Right lung (tissue), 5 donors: Measurements from ENCODE around the gene PLEKHH1. TPM values are rescaled to one million over a fixed set of nuclear protein-coding genes. Genes with fewer than 3 reads are reported as not detected.

Experiments used
- DNase-seq, 2 donors: peaks; one replicate each; pipeline ENCODE4 v3.0.0-alpha.2; 2013
- polyA plus RNA-seq, 5 donors: library from polyadenylated mRNA; unstranded; fragments of 120-200 nt; gene quantifications; one replicate each; pipeline versions ENCODE4 v1.2.1 to v1.2.3, GENCODE V29; 2013; ENCODE audit warnings: inconsistent platforms in 1 of 5, low replicate concordance in 1 of 5; ENCODE audit not compliant: insufficient read length in 5 of 5, insufficient read depth in 1 of 5

The PLEKHH1 gene
- polyA plus RNA-seq, 5 donors = 8.5 to 17.0 (median 11.9) TPM

DNA sequence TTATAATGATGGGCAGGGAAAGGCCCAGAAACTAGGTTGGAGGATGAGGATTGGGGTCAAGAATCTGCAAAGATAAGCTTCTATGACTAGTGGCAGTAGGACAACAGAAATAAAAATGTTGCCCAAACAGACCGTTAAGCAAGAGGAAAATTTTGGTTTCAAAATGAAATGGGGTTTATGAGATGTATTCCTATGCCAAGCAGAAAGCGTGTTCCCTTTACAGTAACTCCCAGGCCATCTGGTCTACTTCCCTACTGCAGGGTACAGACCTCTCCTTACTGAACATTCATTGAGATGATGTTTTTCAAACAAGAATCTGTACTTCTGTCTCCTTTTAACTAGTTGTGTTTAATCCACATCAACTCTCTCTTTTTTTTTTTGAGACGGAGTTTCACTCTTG is 24.1 kb upstream of the PLEKHH1 start:
- no peak for DNase-seq

DNA sequence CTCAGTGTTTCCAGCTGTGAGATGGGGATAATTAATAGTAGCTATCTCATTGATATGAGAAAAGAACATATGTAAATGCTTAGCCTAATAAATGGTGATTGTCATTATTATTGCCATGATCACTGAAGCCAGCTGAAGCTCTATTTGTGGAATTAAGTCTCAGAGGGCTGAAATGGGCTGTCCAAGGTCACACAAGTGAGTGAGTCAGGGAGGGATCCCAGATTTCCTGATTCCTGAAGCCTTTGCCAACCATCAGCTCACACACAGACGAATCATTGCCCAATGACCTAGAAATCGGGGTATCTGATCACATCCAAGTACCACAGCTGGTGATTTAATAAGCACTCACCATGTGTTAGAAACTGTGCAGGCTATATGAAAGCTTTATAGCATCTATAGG is 23.0 kb upstream of the PLEKHH1 start:
- no peak for DNase-seq

- no peak for DNase-seq
These were observed 22.3 kb upstream of the PLEKHH1 start for GRCh38 chr14:67510836-67511235.

DNA sequence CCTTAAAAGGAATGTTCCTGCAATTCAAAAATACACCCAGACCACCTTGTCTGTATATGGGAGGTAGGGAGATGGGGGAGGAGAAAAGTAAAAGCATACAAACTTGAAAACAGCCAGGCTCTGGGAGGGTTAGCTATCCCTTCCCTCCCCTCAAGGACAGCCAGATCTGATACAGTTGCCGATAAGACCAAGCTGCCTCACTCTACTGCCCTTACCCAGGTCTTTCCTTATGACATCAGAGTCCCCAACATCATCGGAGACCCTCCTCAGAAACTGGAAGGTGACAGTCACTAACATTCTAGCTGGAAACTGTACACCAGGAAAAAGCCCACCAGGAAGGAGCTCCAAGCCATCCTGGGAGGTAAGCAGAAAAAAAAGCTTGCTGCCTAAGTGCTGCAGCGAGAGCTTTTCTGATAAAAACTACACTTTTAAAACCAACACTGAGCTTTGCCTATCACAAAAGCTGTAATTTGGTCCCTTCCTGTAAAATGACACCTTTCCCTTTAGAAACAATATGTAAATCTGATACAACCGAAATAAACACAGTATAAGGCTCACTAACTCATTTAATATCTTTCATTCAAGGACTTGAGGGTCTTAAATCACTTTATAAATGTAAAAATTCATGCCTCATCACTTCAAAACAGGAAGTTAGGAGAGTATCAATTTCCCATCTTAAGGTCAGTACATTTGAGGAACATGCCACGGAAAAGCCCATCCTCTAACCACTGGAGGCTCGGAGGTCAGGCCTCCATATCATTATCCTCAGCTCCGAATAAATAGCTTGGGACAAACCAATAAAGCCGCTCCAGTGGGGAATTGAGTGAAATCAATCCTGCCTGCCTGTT is 20.4 kb upstream of the PLEKHH1 start:
- DNase-seq = no peak

DNA sequence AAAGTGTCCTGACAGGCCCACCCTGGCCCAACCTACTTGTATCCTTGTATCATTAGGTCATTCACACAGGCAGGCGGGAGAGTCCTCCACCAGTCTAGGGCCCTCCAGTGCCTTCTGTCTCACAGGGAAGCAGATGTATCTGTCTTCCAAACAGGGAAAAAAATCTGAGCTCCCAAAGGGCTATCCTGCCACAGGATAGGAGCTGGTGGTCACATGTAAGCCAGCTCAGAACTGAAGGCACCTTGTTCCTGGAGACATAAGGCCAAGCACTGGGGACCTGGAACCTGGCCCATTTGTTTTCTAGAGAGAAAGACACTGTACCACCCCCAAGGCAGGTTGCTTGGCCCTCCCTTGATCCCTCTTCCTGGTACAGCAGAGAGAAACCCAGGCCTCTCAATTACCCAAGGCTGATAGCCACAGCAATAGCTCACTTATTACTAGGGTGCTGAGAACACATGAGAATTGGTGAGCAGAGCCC is 19.4 kb upstream of the PLEKHH1 start:
- no peak for DNase-seq

DNA sequence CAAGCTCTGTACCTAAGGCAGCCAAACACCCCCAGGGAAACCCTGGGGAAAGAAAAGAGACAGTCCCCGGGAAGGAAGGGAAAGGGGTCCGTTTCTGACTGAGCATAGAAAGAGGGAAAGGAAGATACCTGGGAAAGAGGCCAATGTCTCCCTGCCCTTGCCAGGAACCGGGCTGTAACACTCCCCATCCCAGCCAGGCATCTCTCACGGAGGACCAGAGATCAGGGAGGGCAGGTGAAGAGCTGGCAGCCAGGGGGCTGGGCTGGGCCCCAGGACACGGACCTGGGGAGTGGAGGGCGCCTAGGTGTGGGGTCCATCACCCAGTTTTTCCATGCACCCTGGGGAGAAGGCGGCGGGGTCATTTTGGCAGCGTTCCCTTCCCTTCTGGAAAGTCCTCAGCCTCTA is 18.9 kb upstream of the PLEKHH1 start:
- DNase-seq = no peak

DNA sequence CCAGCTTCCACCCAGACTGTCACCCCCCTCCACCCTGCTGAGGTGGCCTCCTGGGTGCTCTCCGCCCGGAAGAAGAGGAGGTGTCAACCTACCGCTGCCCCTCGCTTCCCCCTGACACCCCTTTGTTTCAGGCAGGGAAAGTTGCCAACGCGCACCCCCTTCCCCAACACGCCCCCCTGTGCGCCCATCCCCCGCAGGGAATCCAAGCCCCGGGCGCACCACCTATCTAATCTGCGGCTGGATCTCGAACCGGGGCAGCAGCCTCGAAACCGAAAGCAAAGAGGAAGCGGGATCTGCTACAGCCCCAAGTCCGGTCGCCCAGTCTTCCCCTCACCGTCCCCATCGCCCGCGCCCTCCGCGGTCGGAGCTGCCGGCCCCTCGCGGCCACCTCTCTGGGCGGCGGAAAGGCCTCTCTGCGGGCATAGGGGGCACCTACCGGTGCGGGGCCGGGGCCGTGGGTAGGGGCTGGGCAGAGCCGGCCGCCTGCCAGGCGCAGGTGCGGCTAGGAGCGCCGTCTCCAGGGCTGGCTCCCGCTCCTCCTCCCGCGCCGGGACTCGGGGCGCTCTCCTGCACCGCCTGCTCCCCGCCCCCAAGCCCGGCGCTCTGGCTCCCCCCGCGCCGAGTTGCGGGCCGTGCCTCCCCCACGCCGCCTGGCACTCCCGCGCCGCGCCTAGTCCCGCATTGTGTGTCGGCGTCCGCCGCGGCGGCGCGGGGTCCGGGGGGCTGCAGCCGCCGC is 18.3 kb upstream of the PLEKHH1 start:
- no peak for DNase-seq

- no peak for DNase-seq
These were observed 17.6 kb upstream of the PLEKHH1 start for GRCh38 chr14:67515386-67516079.

DNA sequence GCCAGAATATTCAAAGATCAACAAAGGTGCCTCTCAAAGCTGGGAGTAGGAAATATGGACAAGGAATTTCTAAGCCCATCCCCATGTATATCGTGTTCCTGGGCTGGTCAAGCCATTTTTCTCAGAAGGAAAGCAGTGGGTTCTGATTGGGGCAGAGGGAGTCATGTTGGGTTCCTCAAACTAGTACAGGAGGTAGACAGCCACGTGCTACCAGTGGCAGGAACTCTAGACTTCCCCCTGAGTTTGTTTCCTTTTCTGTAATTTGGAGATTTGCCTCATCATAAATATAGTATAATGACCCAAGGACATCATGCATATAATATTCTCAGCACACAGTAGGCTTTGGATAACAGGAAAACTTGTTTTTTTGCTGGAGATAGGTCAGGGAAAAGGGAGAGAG is 16.4 kb upstream of the PLEKHH1 start:
- DNase-seq = no peak

GRCh38 chr14:67517083-67517482 is 16.0 kb upstream of the PLEKHH1 start:
- no peak for DNase-seq

DNA sequence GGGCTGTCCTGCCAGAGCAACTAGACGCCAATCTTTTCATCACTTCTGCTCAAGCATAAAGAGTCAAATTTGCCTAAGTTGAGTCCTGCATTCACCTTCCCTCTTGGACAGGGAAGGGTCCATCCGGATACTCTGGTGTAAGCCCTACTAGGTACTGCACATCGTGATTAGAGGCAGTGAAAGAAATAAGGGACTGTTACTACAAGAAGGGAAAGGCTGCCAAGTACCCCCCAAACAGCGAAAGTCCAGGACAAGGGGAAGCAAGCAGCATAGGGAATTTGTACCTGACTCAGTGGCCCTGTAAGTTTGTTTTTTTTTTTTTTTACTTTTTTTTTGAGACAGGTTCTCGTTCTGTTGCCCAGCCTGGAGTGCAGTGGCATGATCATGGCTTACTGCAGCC is 13.7 kb upstream of the PLEKHH1 start:
- no peak for DNase-seq

DNA sequence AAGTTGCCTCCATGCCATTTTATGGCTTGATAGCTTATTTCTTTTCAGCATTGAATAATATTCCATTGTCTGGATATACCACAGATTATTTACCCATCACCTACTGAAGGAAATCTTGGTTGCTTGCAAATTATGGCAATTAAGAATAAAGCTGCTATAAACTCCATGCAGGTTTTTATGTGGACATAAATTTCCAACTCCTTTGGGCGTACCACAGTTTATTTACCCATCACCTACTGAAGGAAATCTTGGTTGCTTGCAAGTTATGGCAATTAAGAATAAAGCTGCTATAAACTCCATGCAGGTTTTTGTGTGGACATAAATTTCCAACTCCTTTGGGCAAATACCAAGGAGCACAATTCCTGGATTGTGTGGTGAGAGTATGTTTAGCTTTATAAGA is 12.6 kb upstream of the PLEKHH1 start:
- no peak for DNase-seq

GRCh38 chr14:67522270-67522669 is 10.8 kb upstream of the PLEKHH1 start:
- no peak for DNase-seq

DNA sequence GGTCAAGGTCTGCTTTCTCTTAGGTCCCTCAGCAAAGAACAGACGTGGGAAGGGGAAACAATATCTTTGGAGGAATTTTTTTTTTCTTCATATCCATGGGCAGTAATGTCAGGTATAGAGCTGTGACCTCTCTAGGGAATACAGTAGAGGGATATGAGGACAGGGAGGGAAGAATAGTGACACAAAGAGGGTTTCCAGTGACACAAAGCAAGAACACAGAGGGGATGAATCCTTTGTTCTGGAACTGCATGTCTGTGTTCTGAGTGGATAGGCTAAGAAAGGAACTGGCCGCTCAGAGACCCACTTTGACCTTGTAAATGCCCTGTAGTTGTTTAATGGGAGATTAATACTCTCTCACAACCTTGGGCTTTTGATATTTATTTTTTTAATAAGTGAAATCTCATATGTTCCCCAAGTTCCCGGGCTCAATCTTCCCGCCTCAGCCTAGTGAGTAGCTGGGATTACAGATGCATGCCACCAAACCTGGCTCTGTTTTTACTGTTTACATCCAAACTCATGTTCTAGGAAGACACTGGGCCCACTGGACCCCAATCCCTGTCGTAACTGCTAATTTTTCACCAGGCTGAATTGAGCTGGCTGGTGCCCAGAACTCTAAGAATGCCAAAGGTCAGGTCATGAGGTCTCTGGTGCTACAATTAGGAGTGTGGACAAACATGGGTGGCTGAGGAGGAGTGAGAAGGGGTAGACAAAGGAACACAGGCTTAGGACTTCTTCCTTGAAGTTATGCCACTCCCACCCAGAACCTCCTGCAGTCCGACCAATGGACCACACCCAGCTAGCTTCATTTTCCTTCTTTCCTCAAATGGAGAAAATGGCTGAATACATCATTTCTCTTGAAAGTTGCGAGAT is 9.1 kb upstream of the PLEKHH1 start:
- DNase-seq = no peak

DNA sequence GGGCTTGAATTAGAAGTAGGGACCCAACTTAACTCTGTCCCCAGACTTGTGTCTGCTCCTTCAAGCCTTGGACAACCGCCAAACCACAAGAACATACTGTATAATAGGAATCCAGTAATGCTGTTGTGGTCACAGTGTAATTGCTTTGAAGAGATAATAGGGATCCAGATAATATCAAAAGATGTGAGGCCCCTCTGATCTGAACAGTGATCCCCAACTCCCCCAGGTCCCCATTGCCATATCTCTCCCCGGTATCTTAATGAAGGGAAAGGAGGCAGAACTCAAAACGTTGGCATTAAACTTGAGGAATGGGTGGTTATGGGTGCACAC is 8.5 kb upstream of the PLEKHH1 start:
- no peak for DNase-seq

DNA sequence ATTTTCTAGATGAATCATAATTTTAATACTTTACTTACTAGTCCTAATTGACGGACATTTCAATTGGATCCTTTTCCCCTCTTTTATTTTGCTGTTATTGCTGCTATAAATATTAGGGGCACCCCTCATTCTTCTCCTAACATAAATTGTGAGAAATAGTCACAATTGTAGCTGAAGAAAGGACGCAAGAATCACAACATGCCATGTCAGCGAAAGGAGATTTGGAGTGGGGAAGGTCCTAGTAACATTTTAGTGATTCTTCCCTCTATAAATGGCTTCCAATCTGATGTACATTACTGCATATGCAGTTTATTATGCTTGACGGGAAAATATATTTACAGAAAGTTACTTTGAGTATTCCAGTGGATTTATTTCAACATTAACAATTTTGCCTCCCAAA is 7.7 kb upstream of the PLEKHH1 start:
- DNase-seq = no peak

GRCh38 chr14:67526181-67526580 is 6.9 kb upstream of the PLEKHH1 start:
- no peak for DNase-seq

- DNase-seq = no peak
These were observed 6.2 kb upstream of the PLEKHH1 start for GRCh38 chr14:67526676-67527459.

GRCh38 chr14:67527756-67528155 is 5.3 kb upstream of the PLEKHH1 start:
- no peak for DNase-seq

- DNase-seq = no peak
These were observed 4.8 kb upstream of the PLEKHH1 start for GRCh38 chr14:67528276-67528675.
